ENCODE results near the gene NAALAD2.
"Not testable (repeated sequence)": the region's sequence is repeated elsewhere in the genome, so short reads cannot be mapped to it uniquely, and the experiment has no call there.

- TF ChIP-seq CTCF, POLR2A (IDR thresholded peaks at IDR 0.05): not testable (repeated sequence)
Measured at GRCh38 chr11:90167704-90168103, 33.2 kb downstream of the NAALAD2 start.
